Immature natural killer cell (primary cell): ENCODE measurements around the gene TET3. TPM values are rescaled to one million over a fixed set of nuclear protein-coding genes. Genes with fewer than 3 reads are reported as not detected.

Source experiments
- DNase-seq, 3 donors: peaks; one replicate each; pipeline ENCODE4 v3.0.0; 2022; ENCODE audit warnings: mixed read lengths in 1 of 3
- H3K27ac Mint-ChIP-seq, 6 donors: one replicate each; pipeline ENCODE4 v1.8.0; 2020; ENCODE audit warnings: mixed read lengths in 6 of 6, mild to moderate bottlenecking in 5 of 6, inconsistent platforms in 4 of 6, moderate library complexity in 3 of 6
- H3K27me3 Mint-ChIP-seq, 3 donors: one replicate each; pipeline ENCODE4 v1.8.0; 2020 to 2021; ENCODE audit warnings: low read depth in 3 of 3, mild to moderate bottlenecking in 3 of 3, mixed read lengths in 3 of 3, moderate library complexity in 3 of 3, inconsistent platforms in 1 of 3
- H3K36me3 Mint-ChIP-seq, 3 donors: one replicate each; pipeline ENCODE4 v1.8.0; 2020; ENCODE audit warnings: mixed read lengths in 3 of 3, inconsistent platforms in 2 of 3, mild to moderate bottlenecking in 2 of 3
- H3K4me1 Mint-ChIP-seq, 2 donors: one replicate each; pipeline ENCODE4 v1.8.0; 2020; ENCODE audit warnings: inconsistent platforms in 2 of 2, mild to moderate bottlenecking in 2 of 2, mixed read lengths in 2 of 2, moderate library complexity in 1 of 2
- H3K4me3 Mint-ChIP-seq, 5 donors: one replicate each; pipeline ENCODE4 v1.8.0; 2020; ENCODE audit warnings: mild to moderate bottlenecking in 5 of 5, mixed read lengths in 5 of 5, inconsistent platforms in 3 of 5, moderate library complexity in 3 of 5
- H3K9me3 Mint-ChIP-seq, 6 donors: one replicate each; pipeline ENCODE4 v1.8.0; 2020; ENCODE audit warnings: mild to moderate bottlenecking in 6 of 6, mixed read lengths in 6 of 6, inconsistent platforms in 4 of 6, moderate library complexity in 3 of 6
- polyA plus RNA-seq, 3 donors: library from polyadenylated mRNA; unstranded; fragments of 300-500 nt; fragmentation: Illumina TruSeq; gene quantifications; one replicate each; pipeline ENCODE4 v1.2.3, GENCODE V29; 2021

TET3 gene
- polyA plus RNA-seq, 3 donors from 2014 or later: 0.16 to 1.2 TPM; not detected in 1

DNA sequence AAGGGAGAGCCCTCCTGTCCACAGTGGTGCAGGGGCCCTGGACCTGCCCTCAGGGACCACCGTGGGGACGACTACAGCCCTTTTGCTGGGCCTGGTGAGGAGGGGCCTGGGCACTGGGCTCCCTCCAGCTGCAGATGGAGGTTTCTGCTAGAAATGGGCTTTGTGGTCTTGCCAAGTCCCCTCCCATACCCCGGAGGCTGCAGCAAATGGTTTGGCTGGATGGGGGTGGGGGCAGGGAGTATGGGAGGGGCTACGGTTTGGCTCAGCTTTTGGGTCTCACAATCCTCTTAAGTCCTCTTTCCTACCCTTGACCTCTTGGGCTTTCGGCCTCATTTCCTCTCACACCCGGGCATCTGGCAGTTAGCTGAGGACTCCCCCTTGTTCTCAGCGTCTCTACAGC, 21.7 kb downstream of the TET3 start:
- H3K27me3 Mint-ChIP-seq: peaks cover 0 to 3% (median 2%) of the 10 kb centered on the region in 3 donors
- H3K4me1 Mint-ChIP-seq: peaks cover 61 to 80% of the 10 kb centered on the region in 2 donors
- no peak for DNase-seq
- H3K9me3 Mint-ChIP-seq: no peaks in the 10 kb centered on the region
- peak overlapping the region in 5 of 6 donors; percentile 9 to 81 (median 44) for H3K27ac Mint-ChIP-seq
- peak overlapping the region in 1 of 5 donors; percentile 4 for H3K4me3 Mint-ChIP-seq
- peaks cover 0 to 8% (median 4%) of the 10 kb centered on the region in 3 donors for H3K36me3 Mint-ChIP-seq

DNA sequence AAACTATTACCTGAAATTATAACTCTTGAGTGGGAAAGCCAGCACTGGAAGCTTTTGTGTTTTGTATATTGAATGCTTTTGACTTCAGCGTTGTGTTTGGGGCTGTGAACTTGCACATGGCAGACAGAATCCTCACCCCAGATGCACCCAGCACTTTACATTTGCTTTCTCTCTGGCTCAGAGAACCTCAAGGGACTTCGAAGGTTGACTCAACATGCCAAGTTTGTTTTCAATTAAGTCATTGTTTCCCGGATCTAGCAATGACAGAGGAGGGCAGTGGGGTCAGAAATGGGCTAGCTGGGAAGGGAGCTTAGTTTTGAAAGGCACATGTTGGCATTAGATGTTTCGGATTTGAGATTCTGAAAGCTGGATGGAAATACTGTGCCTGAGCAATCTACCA, 22.4 kb downstream of the TET3 start:
- Mint-ChIP-seq H3K36me3 (peaks cover 0 to 8% (median 4%) of the 10 kb centered on the region in 3 donors), H3K27ac (peak overlapping the region in 5 of 6 donors; percentile 9 to 81 (median 44))

DNA sequence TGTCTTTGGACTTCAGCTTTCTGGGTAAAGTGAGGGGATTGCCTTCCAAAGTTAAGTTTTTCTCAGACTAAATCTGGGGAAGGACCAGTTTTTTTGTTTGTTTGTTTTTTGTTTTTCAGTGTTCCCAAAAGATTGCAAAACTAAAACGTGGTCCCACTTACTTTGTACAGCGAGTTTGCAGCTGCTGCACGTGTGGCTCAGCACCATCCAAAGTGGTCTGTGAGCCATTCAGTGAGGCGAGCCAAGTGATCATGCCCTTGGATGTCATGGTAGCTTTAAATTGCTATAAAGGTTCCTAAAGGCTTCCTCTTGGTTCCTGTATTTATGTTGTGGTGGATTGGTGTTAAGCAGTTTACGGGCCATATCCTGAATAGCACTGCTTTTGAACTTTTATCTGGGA, 23.0 kb downstream of the TET3 start:
- Mint-ChIP-seq H3K9me3 (no peaks in the 10 kb centered on the region), H3K27ac (peak overlapping the region in 1 of 6 donors; percentile 69), H3K27me3 (peaks cover 0 to 3% (median 2%) of the 10 kb centered on the region in 3 donors), H3K36me3 (peaks cover 0 to 8% (median 4%) of the 10 kb centered on the region in 3 donors), H3K4me1 (peaks cover 55 to 78% of the 10 kb centered on the region in 2 donors), H3K4me3 (no peak overlapping the region)
- no peak for DNase-seq

More for the DNA sequence above, 22.4 kb downstream of the TET3 start:
- H3K27me3 Mint-ChIP-seq: peaks cover 0 to 3% (median 2%) of the 10 kb centered on the region in 3 donors
- no peaks in the 10 kb centered on the region for H3K9me3 Mint-ChIP-seq
- H3K4me3 Mint-ChIP-seq: no peak overlapping the region
- peaks cover 54 to 74% of the 10 kb centered on the region in 2 donors for H3K4me1 Mint-ChIP-seq
- no peak for DNase-seq

DNA sequence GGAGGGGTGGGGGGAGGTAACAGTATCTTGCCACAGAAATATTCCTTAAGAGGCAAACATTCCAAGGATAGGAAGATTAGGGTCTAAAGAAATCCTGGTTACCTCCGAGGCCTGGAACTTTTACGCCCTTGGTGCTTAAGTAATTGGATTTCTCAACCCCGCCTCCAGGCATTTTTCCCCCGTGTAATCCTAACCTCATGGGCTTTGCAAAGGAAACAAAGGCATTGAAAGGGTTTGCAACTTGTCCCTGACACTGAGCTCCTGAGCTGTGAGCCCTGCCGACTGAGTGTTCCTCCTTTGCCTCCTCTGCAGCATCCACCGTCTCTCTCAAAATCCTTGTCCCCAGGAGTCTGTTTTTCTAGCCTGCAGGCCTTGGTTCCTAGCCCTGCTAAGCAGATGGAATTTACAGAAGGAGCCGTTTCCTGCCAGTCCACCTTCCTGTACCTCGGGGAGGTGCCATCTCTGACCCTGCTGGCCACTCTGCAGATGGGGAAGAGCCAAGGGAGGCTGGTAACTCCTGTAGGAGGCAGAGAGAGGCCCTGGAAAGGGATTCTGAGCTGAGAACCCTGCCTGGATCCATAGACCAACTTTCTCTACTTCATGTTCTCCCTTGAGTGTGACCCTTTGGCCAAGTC, 24.2 kb downstream of the TET3 start:
- Mint-ChIP-seq H3K27ac (peak overlapping the region in 1 of 6 donors; percentile 18), H3K36me3 (peaks cover 0 to 8% (median 4%) of the 10 kb centered on the region in 3 donors), H3K4me3 (no peak overlapping the region), H3K9me3 (no peaks in the 10 kb centered on the region), H3K4me1 (peaks cover 45 to 72% of the 10 kb centered on the region in 2 donors), H3K27me3 (peaks cover 0 to 2% (median 0%) of the 10 kb centered on the region in 3 donors)
- no peak for DNase-seq

DNA sequence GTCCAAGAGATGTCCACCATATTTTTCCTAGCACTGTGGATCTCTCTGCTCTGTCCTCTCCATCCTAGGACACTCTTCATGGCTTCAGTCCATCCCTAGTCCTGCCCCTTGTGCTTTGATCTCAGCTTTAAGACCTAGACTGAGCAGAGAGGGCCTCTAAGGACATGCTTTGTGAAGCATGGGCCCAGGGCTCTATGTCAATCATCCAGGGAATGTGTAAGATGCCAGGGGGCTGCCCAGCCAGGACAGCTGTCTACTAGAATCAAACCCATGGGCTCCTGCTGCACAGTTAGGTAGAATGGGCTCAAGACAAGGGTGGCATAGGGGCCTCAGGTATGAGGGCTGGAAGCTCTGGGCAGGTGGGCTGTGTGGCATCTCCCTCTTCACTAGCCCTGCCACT, 24.9 kb downstream of the TET3 start:
- DNase-seq: no peak
- peaks cover 0 to 8% (median 4%) of the 10 kb centered on the region in 3 donors for H3K36me3 Mint-ChIP-seq
- no peaks in the 10 kb centered on the region for H3K27me3 Mint-ChIP-seq
- peak overlapping the region in 5 of 6 donors; percentile 3 to 46 (median 18) for H3K27ac Mint-ChIP-seq
- peaks cover 38 to 69% of the 10 kb centered on the region in 2 donors for H3K4me1 Mint-ChIP-seq
- H3K4me3 Mint-ChIP-seq: no peak overlapping the region
- H3K9me3 Mint-ChIP-seq: no peaks in the 10 kb centered on the region

DNA sequence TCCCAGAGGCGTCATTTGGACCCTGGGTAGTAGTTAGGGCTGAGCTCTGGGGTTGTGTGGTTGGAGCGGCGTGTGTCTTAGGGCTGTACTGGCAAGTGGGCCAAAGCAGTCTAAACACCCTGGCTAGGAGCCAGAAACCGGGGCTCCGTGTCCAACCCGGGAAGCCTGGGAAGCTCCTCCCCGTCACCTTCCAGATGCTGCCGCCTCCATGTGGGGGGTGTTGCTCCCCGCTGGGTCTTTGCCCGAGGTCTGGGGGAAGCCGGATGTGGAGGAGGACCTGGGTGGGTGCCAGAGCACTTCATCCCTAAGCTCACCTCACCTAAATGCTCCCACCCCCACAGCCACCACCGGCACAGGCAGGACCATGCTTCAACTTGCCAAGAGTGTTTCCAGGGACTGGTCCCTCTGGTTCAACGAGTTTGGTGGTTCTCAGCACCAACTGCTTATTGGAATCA, 25.4 kb downstream of the TET3 start:
- DNase-seq: no peak
- no peak overlapping the region for H3K4me3 Mint-ChIP-seq
- H3K27ac Mint-ChIP-seq: peak overlapping the region in 1 of 6 donors; percentile 67
- H3K9me3 Mint-ChIP-seq: no peaks in the 10 kb centered on the region
- no peaks in the 10 kb centered on the region for H3K27me3 Mint-ChIP-seq
- H3K4me1 Mint-ChIP-seq: peaks cover 33 to 64% of the 10 kb centered on the region in 2 donors
- peaks cover 0 to 8% (median 4%) of the 10 kb centered on the region in 3 donors for H3K36me3 Mint-ChIP-seq

DNA sequence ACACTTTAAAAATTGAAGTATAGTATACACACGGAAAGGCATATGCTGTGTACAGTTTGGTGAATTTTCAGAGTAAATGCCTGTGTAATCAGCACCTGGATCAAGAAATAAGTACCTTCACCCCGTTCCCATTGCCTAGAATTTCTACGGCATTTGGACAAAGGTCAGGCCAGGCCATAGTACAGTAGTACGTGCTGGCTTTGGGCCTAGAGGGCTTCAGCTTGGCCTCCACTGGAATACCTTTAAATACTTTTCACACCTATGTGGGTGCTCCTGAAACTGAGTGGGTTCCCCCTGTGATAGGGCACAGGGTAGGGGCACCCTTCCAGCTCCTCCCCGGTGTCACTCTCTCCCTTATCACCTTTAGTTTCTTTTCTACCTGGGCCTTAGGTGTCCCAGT, 26.5 kb downstream of the TET3 start:
- no peaks in the 10 kb centered on the region for H3K9me3 Mint-ChIP-seq
- H3K4me3 Mint-ChIP-seq: no peak overlapping the region
- no peak for DNase-seq
- peaks cover 26 to 52% of the 10 kb centered on the region in 2 donors for H3K4me1 Mint-ChIP-seq
- H3K27ac Mint-ChIP-seq: no peak overlapping the region
- peaks cover 0 to 8% (median 4%) of the 10 kb centered on the region in 3 donors for H3K36me3 Mint-ChIP-seq
- H3K27me3 Mint-ChIP-seq: no peaks in the 10 kb centered on the region

DNA sequence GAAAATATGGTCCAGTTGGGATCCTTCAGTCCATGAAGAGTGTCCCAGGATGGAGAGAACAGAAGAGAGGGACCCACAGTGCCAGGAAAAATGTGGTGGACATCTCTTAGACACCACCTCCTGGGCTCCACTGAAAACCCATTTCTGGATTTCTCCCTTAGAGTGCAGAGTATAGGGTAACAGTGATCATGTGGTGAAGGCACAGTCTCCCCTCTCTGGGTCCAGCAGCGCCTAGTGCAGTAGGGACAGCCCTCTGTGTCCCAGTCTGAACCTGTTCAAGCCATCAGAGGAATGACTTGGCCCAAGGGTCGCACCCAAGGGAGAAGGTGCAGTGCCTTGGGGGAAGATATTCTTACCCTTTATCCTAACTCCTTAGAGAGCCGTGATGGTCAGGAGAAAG, 30.1 kb downstream of the TET3 start:
- H3K27ac Mint-ChIP-seq: peak overlapping the region in 1 of 6 donors; percentile 24
- peaks cover 0 to under 1% (median 0%) of the 10 kb centered on the region in 3 donors for H3K36me3 Mint-ChIP-seq
- DNase-seq: no peak
- H3K27me3 Mint-ChIP-seq: peaks cover 0 to 2% (median 0%) of the 10 kb centered on the region in 3 donors
- no peaks in the 10 kb centered on the region for H3K9me3 Mint-ChIP-seq
- no peak overlapping the region for H3K4me3 Mint-ChIP-seq
- H3K4me1 Mint-ChIP-seq: peaks cover 31 to 55% of the 10 kb centered on the region in 2 donors

DNA sequence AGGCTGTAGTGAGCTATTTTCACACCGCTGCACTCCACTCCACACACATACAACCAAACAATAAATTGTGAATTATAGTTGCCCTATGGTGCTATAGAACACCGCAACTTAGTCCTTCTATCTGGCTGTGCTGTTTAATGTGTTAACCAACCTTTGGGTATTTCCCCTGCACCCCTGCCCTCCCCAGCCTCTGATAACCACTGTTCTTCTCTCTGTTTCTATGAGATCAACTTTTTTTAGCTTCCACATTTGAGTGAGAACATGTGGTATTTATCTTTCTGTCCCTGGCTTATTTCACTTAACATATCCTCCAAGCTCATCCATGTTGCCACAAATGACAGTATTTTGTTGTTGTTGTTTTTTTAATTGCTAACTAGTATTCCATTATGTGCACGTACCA, 32.5 kb downstream of the TET3 start:
- Mint-ChIP-seq H3K9me3 (no peaks in the 10 kb centered on the region), H3K27ac (peak overlapping the region; percentile 24 to 81 (median 73)), H3K36me3 (peaks cover 0 to 3% (median 0%) of the 10 kb centered on the region in 3 donors), H3K4me3 (peak overlapping the region; percentile 21 to 59 (median 31)), H3K4me1 (peaks cover 50 to 71% of the 10 kb centered on the region in 2 donors), H3K27me3 (peaks cover 0 to 2% (median 0%) of the 10 kb centered on the region in 3 donors)
- peak; percentile 71 to 73 (median 71) for DNase-seq

DNA sequence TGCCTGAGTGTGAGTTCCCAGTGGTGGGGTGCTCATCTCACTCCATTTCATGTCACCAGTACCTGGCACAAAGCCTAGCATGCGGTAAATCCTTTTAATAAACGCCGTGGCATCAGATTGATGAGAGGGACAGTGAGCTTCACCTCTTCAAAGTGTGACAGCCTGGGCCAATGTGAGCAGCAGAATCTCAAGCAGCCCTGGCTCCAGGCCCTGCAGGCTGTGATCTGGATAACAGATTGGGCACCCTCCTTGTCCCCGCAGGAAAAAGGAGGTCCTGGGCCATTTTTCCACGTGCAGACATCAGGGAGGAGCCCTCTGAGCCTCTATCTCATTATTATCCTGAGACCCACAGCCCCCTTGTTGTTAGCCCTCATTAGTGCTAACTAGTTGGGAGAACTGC, 34.8 kb downstream of the TET3 start:
- peaks cover 0 to 2% (median 0%) of the 10 kb centered on the region in 3 donors for H3K27me3 Mint-ChIP-seq
- peak overlapping the region in 1 of 5 donors; percentile 40 for H3K4me3 Mint-ChIP-seq
- no peak for DNase-seq

DNA sequence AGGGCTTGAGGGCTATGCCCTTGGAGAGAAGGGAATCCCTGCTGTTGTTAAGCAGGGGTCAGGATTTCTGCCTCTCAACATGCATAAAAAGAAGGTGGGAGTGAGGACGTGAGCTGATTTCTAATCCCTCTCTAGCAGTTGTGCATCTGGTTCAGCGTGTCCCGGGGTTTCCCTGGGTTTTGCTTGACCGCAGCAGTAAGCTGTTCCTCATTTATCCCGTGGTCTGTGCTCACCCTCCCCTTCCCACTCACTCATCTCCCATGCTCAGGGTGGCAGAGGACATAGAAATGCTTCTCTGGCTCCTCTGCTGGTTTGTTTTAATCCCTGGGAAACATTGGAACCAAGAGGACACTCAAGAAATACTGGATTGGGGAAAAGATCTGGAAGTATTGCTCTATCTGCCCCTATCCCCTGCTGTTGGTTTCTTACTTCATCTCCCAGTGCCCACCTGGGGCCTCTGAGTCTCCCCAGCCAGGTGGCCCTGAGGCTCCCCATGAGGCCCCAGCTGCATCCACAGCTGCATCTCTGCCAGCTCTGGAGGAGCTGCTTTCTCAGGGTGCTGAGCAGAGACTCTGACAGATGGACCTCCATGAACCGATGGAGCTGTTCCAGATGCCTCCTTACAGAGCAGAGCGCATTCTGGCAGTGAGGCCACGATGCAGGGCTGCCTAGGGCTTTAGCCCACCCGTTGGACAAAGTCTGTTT, 36.1 kb downstream of the TET3 start:
- H3K4me3 Mint-ChIP-seq: no peak overlapping the region
- no peak for DNase-seq
- H3K27ac Mint-ChIP-seq: peak overlapping the region in 4 of 6 donors; percentile 31 to 83 (median 46)
- peaks cover 0 to 7% (median 0%) of the 10 kb centered on the region in 3 donors for H3K36me3 Mint-ChIP-seq
- peaks cover 70 to 82% of the 10 kb centered on the region in 2 donors for H3K4me1 Mint-ChIP-seq
- no peaks in the 10 kb centered on the region for H3K9me3 Mint-ChIP-seq
- peaks cover 0 to 2% (median 0%) of the 10 kb centered on the region in 3 donors for H3K27me3 Mint-ChIP-seq

More for the DNA sequence above, 34.8 kb downstream of the TET3 start:
- Mint-ChIP-seq H3K36me3 (peaks cover 0 to 7% (median 0%) of the 10 kb centered on the region in 3 donors), H3K27ac (peak overlapping the region in 4 of 6 donors; percentile 13 to 85 (median 70)), H3K4me1 (peaks cover 59 to 70% of the 10 kb centered on the region in 2 donors), H3K9me3 (no peaks in the 10 kb centered on the region)

DNA sequence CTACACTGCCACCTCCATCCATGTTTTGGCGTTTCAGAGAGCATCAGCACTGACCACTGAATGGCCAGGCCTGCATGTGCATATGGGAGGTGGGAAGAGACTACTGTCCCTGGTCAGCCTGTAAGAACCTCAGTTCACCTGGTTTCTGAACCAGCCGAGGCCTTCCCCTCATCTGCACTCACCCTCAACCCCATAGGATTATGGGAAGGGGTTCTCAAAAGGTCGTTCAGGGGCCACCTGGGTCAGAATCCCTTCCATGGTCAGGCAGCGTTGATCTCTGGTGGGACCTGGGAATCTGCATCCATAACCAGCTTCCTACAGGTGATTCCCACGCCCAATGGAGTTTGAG, 36.7 kb downstream of the TET3 start:
- Mint-ChIP-seq H3K27me3 (peaks cover 0 to 4% (median 0%) of the 10 kb centered on the region in 3 donors), H3K9me3 (no peaks in the 10 kb centered on the region), H3K4me3 (peak overlapping the region in 1 of 5 donors; percentile 33), H3K36me3 (peaks cover 0 to 7% (median 0%) of the 10 kb centered on the region in 3 donors), H3K27ac (peak overlapping the region in 2 of 6 donors; percentile 26 to 35), H3K4me1 (peaks cover 72 to 87% of the 10 kb centered on the region in 2 donors)
- DNase-seq: no peak

DNA sequence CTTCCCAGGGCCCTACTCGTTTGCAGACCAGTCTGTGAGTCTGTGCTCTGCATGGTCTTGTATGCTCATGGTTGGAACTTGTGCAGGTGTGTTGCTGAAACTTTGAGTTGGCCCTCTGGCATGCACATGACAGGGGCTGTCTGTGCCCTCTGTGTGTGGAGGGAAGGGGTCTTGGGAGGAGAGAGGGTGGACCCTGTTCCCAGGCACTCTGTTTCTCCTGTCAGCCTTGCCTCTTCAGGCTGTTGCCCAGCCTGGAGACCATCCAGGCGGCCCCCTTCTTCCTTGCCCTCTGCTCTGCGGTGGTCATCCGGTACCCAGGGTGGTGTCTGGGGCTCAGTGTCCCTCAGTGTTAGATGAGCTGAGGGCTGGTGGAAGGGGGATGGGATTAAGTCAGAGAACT, 39.5 kb downstream of the TET3 start:
- Mint-ChIP-seq H3K36me3 (peaks cover 0 to 7% (median 0%) of the 10 kb centered on the region in 3 donors), H3K27me3 (peaks cover 0 to 10% (median 0%) of the 10 kb centered on the region in 3 donors), H3K4me3 (peak overlapping the region in 1 of 5 donors; percentile 53), H3K9me3 (no peaks in the 10 kb centered on the region), H3K4me1 (peaks cover 69 to 84% of the 10 kb centered on the region in 2 donors), H3K27ac (peak overlapping the region in 5 of 6 donors; percentile 40 to 82 (median 65))
- no peak for DNase-seq
